OCI-LY3 (cell line): Measurements from ENCODE around the gene CNTNAP2.

Source experiments
- H2AFZ ChIP-seq: fragments of 200-600, 300-600 bp; shearing (Covaris generic); 2 replicates; pipeline ENCODE4 v1.6.0; 2014; ENCODE audit warnings: antibody characterized with exemption, low read depth, low read length
- H3K27ac ChIP-seq: fragments of 200-600, 300-600 bp; sonication (generic); 2 replicates; pipeline ENCODE4 v1.5.1; 2014; ENCODE audit warnings: mild to moderate bottlenecking, low read length, moderate library complexity, mixed read lengths
- H3K27me3 ChIP-seq: fragments of 200-600, 300-600 bp; sonication (generic); 2 replicates; pipeline ENCODE4 v1.6.1; 2014; ENCODE audit warnings: low read depth, low read length, mixed read lengths
- H3K36me3 ChIP-seq: fragments of 200-600, 300-600 bp; sonication (generic); replicated peaks from 2 replicates; pipeline ENCODE3; 2014; ENCODE audit warnings: low read depth, low read length, mixed read lengths
- H3K4me1 ChIP-seq: fragments of 300-600, 200-600 bp; sonication (generic); 2 replicates; pipeline ENCODE4 v1.6.1; 2014; ENCODE audit warnings: low read length, mixed read lengths
- H3K4me2 ChIP-seq: fragments of 200-600, 300-600 bp; sonication (generic); 2 replicates; pipeline ENCODE4 v1.6.1; 2014; ENCODE audit warnings: low read length, mixed read lengths
- H3K4me3 ChIP-seq: fragments of 300-600, 200-600 bp; sonication (generic); 2 replicates; pipeline ENCODE4 v1.5.1; 2014; ENCODE audit warnings: antibody characterized with exemption, mild to moderate bottlenecking, low read length, moderate library complexity
- H3K79me2 ChIP-seq: fragments of 300-600, 200-600 bp; shearing (Covaris generic); 2 replicates; pipeline ENCODE4 v1.6.1; 2014; ENCODE audit warnings: mild to moderate bottlenecking, low read length, mixed read lengths
- H3K9ac ChIP-seq: fragments of 300-600, 200-600 bp; shearing (Covaris generic); 2 replicates; pipeline ENCODE4 v1.6.0; 2014; ENCODE audit warnings: mild to moderate bottlenecking, low read length, moderate library complexity
- H3K9me3 ChIP-seq: fragments of 200-600, 300-600 bp; shearing (Covaris generic); 2 replicates; pipeline ENCODE4 v1.6.1; 2014; ENCODE audit warnings: low read length, mixed read lengths; ENCODE audit not compliant: insufficient read depth
- H4K20me1 ChIP-seq: fragments of 200-600, 300-600 bp; sonication (generic); 2 replicates; pipeline ENCODE4 v1.6.1; 2016; ENCODE audit warnings: low read length, mixed read lengths; ENCODE audit not compliant: insufficient read depth
- CTCF ChIP-seq: fragments of 200-600, 300-600 bp; sonication (generic); IDR thresholded peaks from 2 replicates; pipeline ENCODE4 v1.5.1; 2014; ENCODE audit warnings: antibody characterized with exemption, low read length, low read depth
- EZH2phosphoT487 ChIP-seq: fragments of 200-600 bp; shearing (Covaris generic); IDR thresholded peaks from 2 replicates; pipeline ENCODE4 v1.6.1; 2018; ENCODE audit warnings: antibody characterized with exemption, mixed run types, low read depth

The CNTNAP2 gene

GRCh38 chr7:146661929-146662328, 545.3 kb downstream of the CNTNAP2 start:
- Histone ChIP-seq H3K4me1 (no peaks in the 10 kb centered on the region), H3K9me3 (peaks cover 6% of the 10 kb centered on the region; the same call in 1 of the 2 replicates), H3K79me2 (no peaks in the 10 kb centered on the region), H4K20me1 (no peaks in the 10 kb centered on the region), H3K9ac (no peak overlapping the region), H3K27ac (no peak overlapping the region), H3K27me3 (no peaks in the 10 kb centered on the region), H3K36me3 (no peaks in the 10 kb centered on the region), H3K4me2 (no peak overlapping the region), H3K4me3 (no peak overlapping the region), H2AFZ (no peak overlapping the region)
- TF ChIP-seq EZH2phosphoT487 (no peak), CTCF (no peak)

GRCh38 chr7:146665023-146665422, 548.4 kb downstream of the CNTNAP2 start:
- Histone ChIP-seq H3K4me3 (no peak overlapping the region), H4K20me1 (no peaks in the 10 kb centered on the region), H2AFZ (no peak overlapping the region), H3K9ac (no peak overlapping the region), H3K27me3 (no peaks in the 10 kb centered on the region), H3K9me3 (no peaks in the 10 kb centered on the region), H3K4me2 (no peak overlapping the region), H3K79me2 (no peaks in the 10 kb centered on the region), H3K36me3 (no peaks in the 10 kb centered on the region), H3K27ac (no peak overlapping the region), H3K4me1 (no peaks in the 10 kb centered on the region)
- no peak for TF ChIP-seq CTCF
- no peak for TF ChIP-seq EZH2phosphoT487

GRCh38 chr7:146670532-146670931, 553.9 kb downstream of the CNTNAP2 start:
- Histone ChIP-seq H4K20me1 (no peaks in the 10 kb centered on the region), H2AFZ (no peak overlapping the region), H3K9ac (no peak overlapping the region), H3K27ac (no peak overlapping the region), H3K4me2 (no peak overlapping the region), H3K27me3 (no peaks in the 10 kb centered on the region), H3K9me3 (no peaks in the 10 kb centered on the region), H3K4me3 (no peak overlapping the region), H3K36me3 (no peaks in the 10 kb centered on the region), H3K79me2 (no peaks in the 10 kb centered on the region), H3K4me1 (no peaks in the 10 kb centered on the region)
- no peak for TF ChIP-seq EZH2phosphoT487
- TF ChIP-seq CTCF = no peak

GRCh38 chr7:146681487-146681886, 564.9 kb downstream of the CNTNAP2 start:
- H3K4me2 ChIP-seq = no peak overlapping the region
- no peak overlapping the region for H2AFZ ChIP-seq
- no peaks in the 10 kb centered on the region for H3K79me2 ChIP-seq
- no peaks in the 10 kb centered on the region for H3K27me3 ChIP-seq
- TF ChIP-seq EZH2phosphoT487 (no peak), CTCF (no peak)
- H4K20me1 ChIP-seq = no peaks in the 10 kb centered on the region
- H3K36me3 ChIP-seq = no peaks in the 10 kb centered on the region
- no peaks in the 10 kb centered on the region for H3K9me3 ChIP-seq
- H3K4me1 ChIP-seq = no peaks in the 10 kb centered on the region
- no peak overlapping the region for H3K9ac ChIP-seq
- no peak overlapping the region for H3K4me3 ChIP-seq
- no peak overlapping the region for H3K27ac ChIP-seq
